Endothelial cell of umbilical vein (primary cell): Measurements from ENCODE around the gene TSHB. TPM values are rescaled to one million over a fixed set of nuclear protein-coding genes. Genes with fewer than 3 reads are reported as not detected.

Experiments
- BruUV-seq: library from RNA; stranded (reverse); fragments of 400-500 nt; replicated peaks from 2 replicates; lab custom pipeline; 2021; lab: Mats Ljungman, UMichigan
- CTCF ChIA-PET: fragments of 300-600, 350-600 bp; sonication (Branson Sonifier 250); formaldehyde crosslinking; loops from one replicate; lab custom pipeline; 2021; ENCODE audit warnings: antibody characterized with exemption, inconsistent platforms; lab: Charles Lee
- POLR2A ChIA-PET: fragments of 300-600, 350-600 bp; sonication (Branson Sonifier 250); formaldehyde crosslinking; loops from one replicate; lab custom pipeline; 2021; ENCODE audit warnings: antibody characterized with exemption, inconsistent platforms; lab: Charles Lee
- DNase-seq: peaks from one replicate; pipeline ENCODE4 v3.0.0-alpha.2; 2011; ENCODE audit warnings: low read depth, low spot score
- FAIRE-seq: peaks from 2 replicates; lab custom pipeline; 2011; peaks lifted over from hg19 to GRCh38; lab: Jason Lieb, UNC
- H2AFZ ChIP-seq: 2 replicates; pipeline ENCODE4 v1.6.0; 2012; ENCODE audit warnings: low read depth, low read length, control low read depth, inconsistent platforms
- H3K27ac ChIP-seq: 2 replicates; pipeline ENCODE4 v1.5.1; 2011; ENCODE audit warnings: low read depth, mild to moderate bottlenecking, control low read depth, low read length, moderate library complexity; ENCODE audit not compliant: insufficient read depth
- H3K27me3 ChIP-seq, 2 experiments: 2 replicates each; pipeline versions ENCODE4 v1.6.0 to v1.6.1; 2011; ENCODE audit warnings: low read length in 2 of 2, mixed read lengths in 1 of 2; ENCODE audit not compliant: control insufficient read depth in 2 of 2, insufficient read depth in 2 of 2
- H3K36me3 ChIP-seq, 2 experiments: 2 replicates in 1 of 2; 3 replicates in 1 of 2; pipeline ENCODE4 v1.5.1; 2011; ENCODE audit warnings: low read length in 2 of 2, mild to moderate bottlenecking in 1 of 2, moderate library complexity in 1 of 2; ENCODE audit not compliant: control insufficient read depth in 2 of 2, insufficient read depth in 2 of 2; ENCODE audit errors: extremely low read depth in 1 of 2
- H3K4me1 ChIP-seq: 3 replicates; pipeline ENCODE4 v1.5.1; 2011; ENCODE audit warnings: mild to moderate bottlenecking, low read length; ENCODE audit not compliant: control insufficient read depth, insufficient read depth; ENCODE audit errors: extremely low read depth
- H3K4me2 ChIP-seq: 2 replicates; pipeline ENCODE4 v1.6.1; 2011; ENCODE audit warnings: low read length, control low read depth, mixed read lengths; ENCODE audit not compliant: insufficient read depth
- H3K4me3 ChIP-seq, 3 experiments: fragments of 200-600 bp in 1 of 3; sonication (generic), shearing (Covaris generic) in 1 of 3; replicated peaks in 1 of 3; 2 replicates each; pipeline ENCODE4 v1.5.1; 2011 to 2016; ENCODE audit warnings: control low read depth in 3 of 3, low read length in 3 of 3, mild to moderate bottlenecking in 2 of 3, inconsistent platforms in 1 of 3, low read depth in 1 of 3, moderate library complexity in 1 of 3; ENCODE audit not compliant: insufficient read depth in 1 of 3
- H3K79me2 ChIP-seq: 2 replicates; pipeline ENCODE4 v1.6.0; 2012; ENCODE audit warnings: low read length, inconsistent platforms; ENCODE audit not compliant: control insufficient read depth, insufficient read depth
- H3K9ac ChIP-seq: replicated peaks from 2 replicates; pipeline ENCODE3; 2011; ENCODE audit warnings: low read length, control low read depth; ENCODE audit not compliant: insufficient read depth; ENCODE audit errors: extremely low read depth
- H3K9me1 ChIP-seq: replicated peaks from 3 replicates; pipeline ENCODE4 v1.6.0; 2011; ENCODE audit warnings: mild to moderate bottlenecking, low read length; ENCODE audit not compliant: control insufficient read depth, insufficient read depth; ENCODE audit errors: extremely low read depth
- H3K9me3 ChIP-seq: replicated peaks from 2 replicates; pipeline ENCODE4 v1.5.1; 2012; ENCODE audit warnings: low read length, inconsistent platforms; ENCODE audit not compliant: control insufficient read depth, insufficient read depth
- H4K20me1 ChIP-seq: replicated peaks from 2 replicates; pipeline ENCODE3; 2011; ENCODE audit warnings: mild to moderate bottlenecking, low read length; ENCODE audit not compliant: control insufficient read depth, insufficient read depth; ENCODE audit errors: extremely low read depth
- GATA2 ChIP-seq: IDR thresholded peaks from 2 replicates; pipeline ENCODE4 v1.7.0; 2011; ENCODE audit warnings: low read depth, mild to moderate bottlenecking, moderate library complexity, mixed read lengths, low read length; ENCODE audit not compliant: insufficient read length, insufficient read depth
- JUN ChIP-seq: IDR thresholded peaks from 2 replicates; pipeline ENCODE4 v1.6.1; 2011; ENCODE audit warnings: borderline replicate concordance, low read depth; ENCODE audit not compliant: insufficient read length, insufficient read depth
- MAX ChIP-seq: IDR thresholded peaks from 2 replicates; pipeline ENCODE4 v1.6.1; 2011; ENCODE audit not compliant: insufficient read depth, insufficient read length
- POLR2A ChIP-seq: IDR thresholded peaks from 2 replicates; pipeline ENCODE4 v1.6.1; 2012; ENCODE audit warnings: low read depth, mild to moderate bottlenecking, control low read depth, low read length
- dilution Hi-C: fragments of 300-500 bp; cut with MboI; formaldehyde crosslinking; loops from one replicate; pipeline ENCODE4 v1.15.0; 2019; ENCODE audit warnings: low sequenced_read_pairs; ENCODE audit not compliant: extremely low pct_ligation_motif_present
- intact Hi-C: fragments of 100-400 bp; cut with micrococcal nuclease; formaldehyde crosslinking; loops from one replicate; pipeline ENCODE4 v1.10.0; 2022
- polyA plus RNA-seq, 4 experiments: library from polyadenylated mRNA; depleted of rRNA in 3 of 4; stranded (reverse) in 3 of 4; unstranded in 1 of 4; fragments of >200 nt; gene quantifications; 2 replicates each; pipeline versions ENCODE4 v1.2.1 to v1.2.3, GENCODE V29; 2011 to 2012; ENCODE audit warnings: missing spikeins in 1 of 4
- total RNA-seq: library from RNA; stranded (reverse); gene quantifications from 2 replicates; pipeline ENCODE4 v1.2.3, GENCODE V29; 2021
- TF ChIP-seq, protein P1 (sequence below), 2 donors: IDR thresholded peaks; 1 replicate in 1 of 2; 2 replicates in 1 of 2; pipeline ENCODE4 v1.5.1; 2011; ENCODE audit warnings: low read length in 2 of 2, mild to moderate bottlenecking in 2 of 2, moderate library complexity in 2 of 2, control low read depth in 1 of 2, inconsistent platforms in 1 of 2, low read depth in 1 of 2; ENCODE audit not compliant: insufficient read depth in 1 of 2; ENCODE audit errors: extremely low read depth in 1 of 2

Gene TSHB
- total and polyA plus RNA-seq, 2 donors (not counting 3 experiments of a cell fraction or from before 2014, with no cell fraction given), result not detected

- no TSS peak for BruUV-seq
- no peaks in the 10 kb centered on the region for H3K9me3 ChIP-seq
- no peak for TF ChIP-seq POLR2A
- TF ChIP-seq, protein P1, sequence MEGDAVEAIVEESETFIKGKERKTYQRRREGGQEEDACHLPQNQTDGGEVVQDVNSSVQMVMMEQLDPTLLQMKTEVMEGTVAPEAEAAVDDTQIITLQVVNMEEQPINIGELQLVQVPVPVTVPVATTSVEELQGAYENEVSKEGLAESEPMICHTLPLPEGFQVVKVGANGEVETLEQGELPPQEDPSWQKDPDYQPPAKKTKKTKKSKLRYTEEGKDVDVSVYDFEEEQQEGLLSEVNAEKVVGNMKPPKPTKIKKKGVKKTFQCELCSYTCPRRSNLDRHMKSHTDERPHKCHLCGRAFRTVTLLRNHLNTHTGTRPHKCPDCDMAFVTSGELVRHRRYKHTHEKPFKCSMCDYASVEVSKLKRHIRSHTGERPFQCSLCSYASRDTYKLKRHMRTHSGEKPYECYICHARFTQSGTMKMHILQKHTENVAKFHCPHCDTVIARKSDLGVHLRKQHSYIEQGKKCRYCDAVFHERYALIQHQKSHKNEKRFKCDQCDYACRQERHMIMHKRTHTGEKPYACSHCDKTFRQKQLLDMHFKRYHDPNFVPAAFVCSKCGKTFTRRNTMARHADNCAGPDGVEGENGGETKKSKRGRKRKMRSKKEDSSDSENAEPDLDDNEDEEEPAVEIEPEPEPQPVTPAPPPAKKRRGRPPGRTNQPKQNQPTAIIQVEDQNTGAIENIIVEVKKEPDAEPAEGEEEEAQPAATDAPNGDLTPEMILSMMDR (IDR thresholded peaks at IDR 0.05; ENCODE audit: extremely low read depth in 1 of 2, insufficient read depth in 1 of 2, low read depth in 1 of 2, low read length in 2 of 2), result no peak
- no peaks in the 10 kb centered on the region for H4K20me1 ChIP-seq
- ChIA-PET POLR2A (no interaction called here), CTCF (interaction anchor here (1.8 kb wide), 1 partner anchor 17 kb away, joined by 7 read pairs; no protein-coding TSS in a partner anchor)
- no peak overlapping the region for H3K9ac ChIP-seq
- H3K9me1 ChIP-seq, result no peaks in the 10 kb centered on the region
- H3K27ac ChIP-seq, result no peak overlapping the region
- H3K4me2 ChIP-seq, result no peak overlapping the region
- H3K4me1 ChIP-seq, result no peaks in the 10 kb centered on the region
- peaks cover 4 to 10% of the 10 kb centered on the region in 2 experiments for H3K27me3 ChIP-seq
- no peaks in the 10 kb centered on the region for H3K36me3 ChIP-seq
- DNase-seq (no peak), FAIRE-seq (no peak)
- no peak overlapping the region for H2AFZ ChIP-seq
- dilution Hi-C loops (no loop called here), intact Hi-C loops (no loop called here)
- H3K4me3 ChIP-seq, result no peak overlapping the region
- H3K79me2 ChIP-seq, result no peaks in the 10 kb centered on the region
Measured at GRCh38 chr1:115035652-115036051, 6.0 kb downstream of the TSHB start.

GRCh38 chr1:115036814-115037507 lies 7.3 kb downstream of the TSHB start:
- no peaks in the 10 kb centered on the region for H3K4me1 ChIP-seq
- H3K9ac ChIP-seq, result no peak overlapping the region
- DNase-seq, result no peak
- H3K9me1 ChIP-seq, result no peaks in the 10 kb centered on the region
- no peaks in the 10 kb centered on the region for H4K20me1 ChIP-seq
- H3K27me3 ChIP-seq, result peaks cover 4 to 10% of the 10 kb centered on the region in 2 experiments
- intact Hi-C loops, result no loop called here
- H3K4me3 ChIP-seq, result no peak overlapping the region
- TF ChIP-seq POLR2A (no peak), MAX (no peak), JUN (no peak), GATA2 (no peak)
- dilution Hi-C loops, result no loop called here
- no peaks in the 10 kb centered on the region for H3K79me2 ChIP-seq
- BruUV-seq, result no TSS peak
- H3K4me2 ChIP-seq, result no peak overlapping the region
- CTCF ChIA-PET, result interaction anchor here (0.9 to 1.8 kb wide), 2 partner anchors 16 to 29 kb away, joined by 3 to 7 read pairs; no protein-coding TSS in a partner anchor
- no peak overlapping the region for H3K27ac ChIP-seq
- POLR2A ChIA-PET, result no interaction called here
- H3K36me3 ChIP-seq, result no peaks in the 10 kb centered on the region
- no peaks in the 10 kb centered on the region for H3K9me3 ChIP-seq
- FAIRE-seq, result no peak
- no peak overlapping the region for H2AFZ ChIP-seq
